ENCODE results near the gene GSK3A. TPM values are rescaled to one million over a fixed set of nuclear protein-coding genes. Genes with fewer than 3 reads are reported as not detected.

Gene GSK3A
- total RNA-seq, 2 donors from 2014 or later: 23.7 to 26.9 TPM

- DNase-seq (ENCODE audit: low spot score) (no peak), ATAC-seq (ENCODE audit: insufficient number of reproducible peaks, low FRiP score, low read depth) (no peak)
- H3K27me3 ChIP-seq (replicated peaks; ENCODE audit: insufficient read depth): no peaks in the 10 kb centered on the region
- peaks cover 35% of the 10 kb centered on the region for H3K36me3 ChIP-seq
- peaks cover 0 to 6% of the 10 kb centered on the region in 2 donors for H3K4me1 ChIP-seq (ENCODE audit: control insufficient read depth in 1 of 2, low read depth in 2 of 2)
- no peak overlapping the region for H3K4me3 ChIP-seq
- H3K9me3 ChIP-seq: no peaks in the 10 kb centered on the region
- no peak overlapping the region for H3K27ac ChIP-seq
- TF ChIP-seq, protein P1, sequence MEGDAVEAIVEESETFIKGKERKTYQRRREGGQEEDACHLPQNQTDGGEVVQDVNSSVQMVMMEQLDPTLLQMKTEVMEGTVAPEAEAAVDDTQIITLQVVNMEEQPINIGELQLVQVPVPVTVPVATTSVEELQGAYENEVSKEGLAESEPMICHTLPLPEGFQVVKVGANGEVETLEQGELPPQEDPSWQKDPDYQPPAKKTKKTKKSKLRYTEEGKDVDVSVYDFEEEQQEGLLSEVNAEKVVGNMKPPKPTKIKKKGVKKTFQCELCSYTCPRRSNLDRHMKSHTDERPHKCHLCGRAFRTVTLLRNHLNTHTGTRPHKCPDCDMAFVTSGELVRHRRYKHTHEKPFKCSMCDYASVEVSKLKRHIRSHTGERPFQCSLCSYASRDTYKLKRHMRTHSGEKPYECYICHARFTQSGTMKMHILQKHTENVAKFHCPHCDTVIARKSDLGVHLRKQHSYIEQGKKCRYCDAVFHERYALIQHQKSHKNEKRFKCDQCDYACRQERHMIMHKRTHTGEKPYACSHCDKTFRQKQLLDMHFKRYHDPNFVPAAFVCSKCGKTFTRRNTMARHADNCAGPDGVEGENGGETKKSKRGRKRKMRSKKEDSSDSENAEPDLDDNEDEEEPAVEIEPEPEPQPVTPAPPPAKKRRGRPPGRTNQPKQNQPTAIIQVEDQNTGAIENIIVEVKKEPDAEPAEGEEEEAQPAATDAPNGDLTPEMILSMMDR (IDR thresholded peaks at IDR 0.05): no peak
Measured at GRCh38 chr19:42200116-42200715, 42.2 kb downstream of the GSK3A start.

DNA sequence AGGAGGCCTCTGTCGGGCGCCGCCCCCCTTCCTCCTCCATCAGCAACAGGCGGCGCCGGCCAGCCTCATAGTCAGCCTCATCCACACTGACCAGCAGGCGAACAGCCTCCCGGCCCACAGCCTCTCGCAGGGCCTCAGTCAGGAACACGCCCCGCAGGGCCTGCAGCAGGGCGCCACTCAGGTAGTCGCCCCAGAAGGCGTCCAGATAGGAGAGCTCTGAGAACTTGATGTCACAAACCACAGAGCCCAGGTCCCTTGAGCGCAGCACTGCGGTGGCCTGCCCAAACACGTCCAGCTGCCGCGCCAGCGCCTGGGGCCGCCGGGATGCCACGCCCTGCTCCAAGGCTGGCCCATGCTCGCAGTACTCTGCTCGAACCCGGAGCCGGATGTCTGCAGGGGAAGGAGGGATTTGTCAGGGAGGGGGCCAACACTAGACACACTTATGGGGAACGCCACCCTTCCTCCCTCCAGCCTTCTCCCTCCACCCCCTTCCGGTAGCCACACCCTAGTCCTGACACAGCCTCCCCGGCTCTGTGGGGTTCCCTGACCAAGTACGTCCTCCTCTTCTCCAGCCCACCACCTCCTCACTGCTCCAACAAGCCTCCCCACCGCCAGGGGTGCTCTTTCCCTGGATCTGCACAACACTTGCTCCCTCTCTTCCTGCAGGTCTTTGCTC is 42.8 kb downstream of the GSK3A start:
- peaks cover 0 to 6% of the 10 kb centered on the region in 2 donors for H3K4me1 ChIP-seq (ENCODE audit: control insufficient read depth in 1 of 2, low read depth in 2 of 2)
- H3K27me3 ChIP-seq (replicated peaks; ENCODE audit: insufficient read depth): no peaks in the 10 kb centered on the region
- H3K27ac ChIP-seq: no peak overlapping the region
- ATAC-seq (ENCODE audit: insufficient number of reproducible peaks, low FRiP score, low read depth) (no peak), DNase-seq (ENCODE audit: low spot score) (no peak)
- peaks cover 35% of the 10 kb centered on the region for H3K36me3 ChIP-seq
- TF ChIP-seq, protein P1 (IDR thresholded peaks at IDR 0.05): no peak
- peak overlapping the region; percentile 28 for H3K4me3 ChIP-seq
- no peaks in the 10 kb centered on the region for H3K9me3 ChIP-seq

GRCh38 chr19:42198676-42199439 is 43.5 kb downstream of the GSK3A start:
- H3K36me3 ChIP-seq: peaks cover 30% of the 10 kb centered on the region
- DNase-seq (ENCODE audit: low spot score) (no peak), ATAC-seq (ENCODE audit: insufficient number of reproducible peaks, low FRiP score, low read depth) (no peak)
- peaks cover 0 to 6% of the 10 kb centered on the region in 2 donors for H3K4me1 ChIP-seq (ENCODE audit: control insufficient read depth in 1 of 2, low read depth in 2 of 2)
- no peaks in the 10 kb centered on the region for H3K9me3 ChIP-seq
- H3K4me3 ChIP-seq: peak overlapping the region; percentile 28
- H3K27ac ChIP-seq: no peak overlapping the region
- H3K27me3 ChIP-seq (replicated peaks; ENCODE audit: insufficient read depth): no peaks in the 10 kb centered on the region
- TF ChIP-seq, protein P1 (IDR thresholded peaks at IDR 0.05): no peak

GRCh38 chr19:42197375-42197817 is 45.0 kb downstream of the GSK3A start:
- H3K36me3 ChIP-seq: peaks cover 17% of the 10 kb centered on the region
- TF ChIP-seq, protein P1 (IDR thresholded peaks at IDR 0.05): no peak

More at GRCh38 chr19:42197375-42197817, 45.0 kb downstream of the GSK3A start:
- Histone ChIP-seq H3K27me3 (replicated peaks; ENCODE audit: insufficient read depth) (no peaks in the 10 kb centered on the region), H3K4me1 (ENCODE audit: control insufficient read depth in 1 of 2, low read depth in 2 of 2) (peaks cover 0 to 6% of the 10 kb centered on the region in 2 donors), H3K4me3 (no peak overlapping the region), H3K27ac (no peak overlapping the region), H3K9me3 (peaks cover 3% of the 10 kb centered on the region)
- no peak for ATAC-seq (ENCODE audit: insufficient number of reproducible peaks, low FRiP score, low read depth)
- no peak for DNase-seq (ENCODE audit: low spot score)

All from thoracic aorta (tissue), 2 donors.